ENCODE data around the gene RARB.

RARB gene

DNA sequence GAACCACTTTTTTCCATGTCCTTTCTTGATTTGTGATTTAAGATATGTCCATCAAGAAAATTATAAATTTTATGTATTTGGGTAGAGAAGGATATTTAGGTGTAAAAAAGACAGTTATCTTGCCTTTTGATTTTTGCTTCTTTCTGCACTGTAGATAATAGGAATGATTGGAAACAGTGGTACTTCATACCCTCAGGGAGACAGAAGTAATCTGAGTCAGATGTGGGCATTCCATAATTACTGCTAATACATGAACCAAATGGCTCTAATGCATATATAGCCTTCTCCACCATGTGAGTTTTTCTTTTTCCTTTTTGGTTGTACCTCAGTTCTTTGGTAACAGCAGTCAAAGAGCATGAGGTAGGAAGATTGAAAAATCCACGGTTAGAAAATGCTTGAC, 67.2 kb downstream of the RARB start:
- no peak overlapping the region for H3K9ac ChIP-seq (ENCODE audit: low read length)
- no peaks in the 10 kb centered on the region for H3K79me1 ChIP-seq (ENCODE audit: low read length)
- no peaks in the 10 kb centered on the region for H3K79me2 ChIP-seq (ENCODE audit: control insufficient read depth, insufficient read depth, low read length)
- H2BK120ac ChIP-seq (ENCODE audit: low read depth, low read length), result no peak overlapping the region
- H3K56ac ChIP-seq (ENCODE audit: low read length), result no peak overlapping the region
- H3K27ac ChIP-seq (ENCODE audit: low read depth, low read length), result no peak overlapping the region
- H2BK5ac ChIP-seq (ENCODE audit: low read length), result no peak overlapping the region
- no peak overlapping the region for H3K18ac ChIP-seq (ENCODE audit: low read length)
- H3K4me2 ChIP-seq (ENCODE audit: low read length), result no peak overlapping the region
- no peaks in the 10 kb centered on the region for H3K27me3 ChIP-seq (ENCODE audit: insufficient read depth, low read length, poor library complexity)
- H2AK5ac ChIP-seq (ENCODE audit: low read length), result no peak overlapping the region
- WGBS (ENCODE audit: extremely low coverage, insufficient coverage, low lambda C conversion rate), result no CpG with 5 or more reads among the region's 1 CpG
- H3K4me1 ChIP-seq (ENCODE audit: control insufficient read depth, low read depth, low read length), result no peaks in the 10 kb centered on the region
- no peak overlapping the region for H4K8ac ChIP-seq (ENCODE audit: low read depth, low read length)
- no peak overlapping the region for H3K4me3 ChIP-seq (ENCODE audit: low read length)
- H3K23ac ChIP-seq (ENCODE audit: low read length), result no peak overlapping the region
- H4K5ac ChIP-seq (ENCODE audit: low read length), result no peak overlapping the region
- H3K36me3 ChIP-seq (ENCODE audit: control insufficient read depth, insufficient read depth, low read length), result no peaks in the 10 kb centered on the region
- H3K4ac ChIP-seq (ENCODE audit: low read depth, low read length), result no peak overlapping the region
- no peak overlapping the region for H2BK15ac ChIP-seq (replicated peaks; ENCODE audit: low read depth)
- no peak for DNase-seq

DNA sequence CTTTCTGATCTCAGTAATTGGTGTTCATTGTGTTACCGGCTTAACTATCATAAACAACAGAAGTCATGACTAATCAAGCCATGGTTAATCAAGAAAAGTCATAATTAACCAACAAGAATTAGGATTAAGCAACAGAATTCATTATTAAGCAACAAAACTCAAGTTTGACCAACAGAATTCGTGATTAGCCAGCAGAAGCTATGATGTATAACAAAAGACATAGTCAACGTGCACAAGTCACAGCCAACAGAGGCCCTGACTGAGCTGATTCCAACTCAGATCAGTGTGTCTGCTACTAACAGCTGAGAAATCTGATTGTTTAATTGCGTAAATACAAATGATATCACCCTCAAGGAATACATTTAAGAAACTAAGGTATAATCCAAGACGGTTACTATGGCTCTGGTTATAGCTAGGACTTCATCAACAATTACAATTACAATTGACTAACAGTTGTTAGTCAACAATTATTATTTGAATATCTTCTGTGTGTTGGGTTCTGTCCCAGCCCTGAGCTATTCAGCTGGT, 67.7 kb downstream of the RARB start:
- Histone ChIP-seq H4K5ac (ENCODE audit: low read length) (no peak overlapping the region), H4K8ac (ENCODE audit: low read depth, low read length) (no peak overlapping the region), H3K4ac (ENCODE audit: low read depth, low read length) (no peak overlapping the region), H3K4me3 (ENCODE audit: low read length) (no peak overlapping the region), H2BK5ac (ENCODE audit: low read length) (no peak overlapping the region), H3K36me3 (ENCODE audit: control insufficient read depth, insufficient read depth, low read length) (no peaks in the 10 kb centered on the region), H2BK120ac (ENCODE audit: low read depth, low read length) (no peak overlapping the region), H3K4me2 (ENCODE audit: low read length) (no peak overlapping the region), H2AK5ac (ENCODE audit: low read length) (no peak overlapping the region), H3K23ac (ENCODE audit: low read length) (no peak overlapping the region), H3K79me2 (ENCODE audit: control insufficient read depth, insufficient read depth, low read length) (no peaks in the 10 kb centered on the region), H3K4me1 (ENCODE audit: control insufficient read depth, low read depth, low read length) (no peaks in the 10 kb centered on the region), H3K18ac (ENCODE audit: low read length) (no peak overlapping the region), H3K27ac (ENCODE audit: low read depth, low read length) (no peak overlapping the region), H3K9ac (ENCODE audit: low read length) (no peak overlapping the region), H3K56ac (ENCODE audit: low read length) (no peak overlapping the region), H3K27me3 (ENCODE audit: insufficient read depth, low read length, poor library complexity) (no peaks in the 10 kb centered on the region), H3K79me1 (ENCODE audit: low read length) (no peaks in the 10 kb centered on the region), H2BK15ac (replicated peaks; ENCODE audit: low read depth) (no peak overlapping the region)
- DNase-seq, result no peak
- WGBS (ENCODE audit: extremely low coverage, insufficient coverage, low lambda C conversion rate), result no CpG with 5 or more reads among the region's 5 CpGs

DNA sequence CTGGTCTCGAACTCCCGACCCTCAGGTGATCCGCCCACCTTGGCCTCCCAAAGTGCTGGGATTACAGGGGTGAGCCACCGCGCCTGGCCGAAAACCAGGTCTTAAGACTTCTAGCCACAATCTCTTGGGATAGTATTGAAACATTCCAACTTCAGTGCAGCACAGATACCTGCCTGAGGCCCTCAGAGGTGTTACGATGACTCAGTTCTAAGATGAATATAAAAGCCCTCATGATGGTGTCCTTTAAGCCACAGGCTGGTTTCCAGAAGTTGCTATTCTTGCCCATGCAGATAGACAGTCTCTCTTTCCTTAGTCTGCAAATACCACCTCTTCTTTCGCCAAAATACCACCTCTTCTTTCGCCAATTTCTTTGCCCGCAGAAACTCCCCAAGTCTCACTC, 69.0 kb downstream of the RARB start:
- H3K27ac ChIP-seq (ENCODE audit: low read depth, low read length), result no peak overlapping the region
- no peak for DNase-seq

DNA sequence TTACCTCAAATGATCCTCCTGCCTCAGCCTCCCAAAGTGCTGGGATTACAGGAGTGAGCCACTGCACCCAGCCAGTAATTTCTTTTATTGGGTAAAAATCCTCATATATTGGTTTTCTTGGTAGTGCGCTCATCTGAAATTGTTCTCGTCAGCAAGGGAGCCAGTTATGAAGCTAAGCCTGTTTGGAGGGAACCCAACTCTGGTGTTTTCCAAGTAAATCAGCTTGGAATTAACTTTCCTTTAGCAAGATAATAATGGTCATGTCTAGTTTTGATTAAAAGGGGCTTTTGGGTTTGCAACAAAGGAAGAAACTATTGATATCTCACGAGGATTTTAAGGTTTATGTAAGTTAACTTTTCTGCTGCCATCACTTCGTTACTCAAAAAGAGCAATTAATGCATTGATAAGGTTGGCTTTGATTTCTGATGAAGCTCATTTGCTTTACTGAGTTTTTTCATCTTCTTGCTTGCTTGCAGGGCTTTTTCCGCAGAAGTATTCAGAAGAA, 72.7 kb downstream of the RARB start:
- no peaks in the 10 kb centered on the region for H3K79me2 ChIP-seq (ENCODE audit: control insufficient read depth, insufficient read depth, low read length)
- no peak overlapping the region for H2BK15ac ChIP-seq (replicated peaks; ENCODE audit: low read depth)
- H2AK5ac ChIP-seq (ENCODE audit: low read length), result no peak overlapping the region
- no peaks in the 10 kb centered on the region for H3K27me3 ChIP-seq (ENCODE audit: insufficient read depth, low read length, poor library complexity)
- H3K79me1 ChIP-seq (ENCODE audit: low read length), result no peaks in the 10 kb centered on the region
- no peaks in the 10 kb centered on the region for H3K4me1 ChIP-seq (ENCODE audit: control insufficient read depth, low read depth, low read length)
- H3K4me2 ChIP-seq (ENCODE audit: low read length), result no peak overlapping the region
- H3K56ac ChIP-seq (ENCODE audit: low read length), result no peak overlapping the region
- no peak overlapping the region for H2BK5ac ChIP-seq (ENCODE audit: low read length)
- DNase-seq, result no peak
- H3K4me3 ChIP-seq (ENCODE audit: low read length), result no peak overlapping the region
- H4K8ac ChIP-seq (ENCODE audit: low read depth, low read length), result no peak overlapping the region
- H2BK120ac ChIP-seq (ENCODE audit: low read depth, low read length), result no peak overlapping the region
- no peak overlapping the region for H4K5ac ChIP-seq (ENCODE audit: low read length)
- H3K23ac ChIP-seq (ENCODE audit: low read length), result no peak overlapping the region
- no peak overlapping the region for H3K18ac ChIP-seq (ENCODE audit: low read length)
- H3K36me3 ChIP-seq (ENCODE audit: control insufficient read depth, insufficient read depth, low read length), result no peaks in the 10 kb centered on the region
- H3K4ac ChIP-seq (ENCODE audit: low read depth, low read length), result no peak overlapping the region
- WGBS (ENCODE audit: extremely low coverage, insufficient coverage, low lambda C conversion rate), result no CpG with 5 or more reads among the region's 5 CpGs
- H3K27ac ChIP-seq (ENCODE audit: low read depth, low read length), result no peak overlapping the region
- no peak overlapping the region for H3K9ac ChIP-seq (ENCODE audit: low read length)

More for the DNA sequence above, 69.0 kb downstream of the RARB start:
- Histone ChIP-seq H3K36me3 (ENCODE audit: control insufficient read depth, insufficient read depth, low read length) (no peaks in the 10 kb centered on the region), H4K8ac (ENCODE audit: low read depth, low read length) (no peak overlapping the region), H3K4me2 (ENCODE audit: low read length) (no peak overlapping the region), H2AK5ac (ENCODE audit: low read length) (no peak overlapping the region), H3K4me3 (ENCODE audit: low read length) (no peak overlapping the region), H3K9ac (ENCODE audit: low read length) (no peak overlapping the region), H2BK120ac (ENCODE audit: low read depth, low read length) (no peak overlapping the region), H3K4me1 (ENCODE audit: control insufficient read depth, low read depth, low read length) (no peaks in the 10 kb centered on the region), H3K4ac (ENCODE audit: low read depth, low read length) (no peak overlapping the region), H3K23ac (ENCODE audit: low read length) (no peak overlapping the region), H2BK15ac (replicated peaks; ENCODE audit: low read depth) (no peak overlapping the region), H3K79me2 (ENCODE audit: control insufficient read depth, insufficient read depth, low read length) (no peaks in the 10 kb centered on the region), H3K27me3 (ENCODE audit: insufficient read depth, low read length, poor library complexity) (no peaks in the 10 kb centered on the region), H3K18ac (ENCODE audit: low read length) (no peak overlapping the region), H4K5ac (ENCODE audit: low read length) (no peak overlapping the region), H3K79me1 (ENCODE audit: low read length) (no peaks in the 10 kb centered on the region), H2BK5ac (ENCODE audit: low read length) (no peak overlapping the region), H3K56ac (ENCODE audit: low read length) (no peak overlapping the region)
- no CpG with 5 or more reads among the region's 10 CpGs for WGBS (ENCODE audit: extremely low coverage, insufficient coverage, low lambda C conversion rate)

DNA sequence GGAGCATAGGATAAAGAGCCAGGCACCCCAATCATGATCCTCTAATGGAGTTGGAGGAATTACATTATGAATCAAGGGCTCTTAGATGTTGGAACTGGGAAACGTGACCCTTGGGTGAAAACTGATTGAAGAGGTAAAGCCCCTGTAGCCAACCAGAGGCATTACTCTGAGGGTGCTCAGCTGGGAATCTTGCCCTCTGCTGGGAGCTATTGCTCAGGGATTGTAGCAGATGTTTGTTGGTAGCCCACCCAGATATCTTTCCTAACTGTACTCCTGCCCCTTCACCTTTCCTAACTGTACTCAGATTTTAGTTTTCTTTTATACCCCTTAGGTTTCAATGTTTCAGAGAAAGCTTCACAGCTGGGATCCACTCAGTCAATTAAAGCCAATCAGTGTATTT, 74.2 kb downstream of the RARB start:
- Histone ChIP-seq H3K4me3 (ENCODE audit: low read length) (no peak overlapping the region), H2BK15ac (replicated peaks; ENCODE audit: low read depth) (no peak overlapping the region), H2BK5ac (ENCODE audit: low read length) (no peak overlapping the region), H4K5ac (ENCODE audit: low read length) (no peak overlapping the region), H3K36me3 (ENCODE audit: control insufficient read depth, insufficient read depth, low read length) (no peaks in the 10 kb centered on the region), H2BK120ac (ENCODE audit: low read depth, low read length) (no peak overlapping the region), H3K23ac (ENCODE audit: low read length) (no peak overlapping the region), H3K4me2 (ENCODE audit: low read length) (no peak overlapping the region), H4K8ac (ENCODE audit: low read depth, low read length) (no peak overlapping the region), H3K4ac (ENCODE audit: low read depth, low read length) (no peak overlapping the region), H3K9ac (ENCODE audit: low read length) (no peak overlapping the region), H3K18ac (ENCODE audit: low read length) (no peak overlapping the region), H3K56ac (ENCODE audit: low read length) (no peak overlapping the region), H2AK5ac (ENCODE audit: low read length) (no peak overlapping the region), H3K79me2 (ENCODE audit: control insufficient read depth, insufficient read depth, low read length) (no peaks in the 10 kb centered on the region), H3K79me1 (ENCODE audit: low read length) (no peaks in the 10 kb centered on the region), H3K4me1 (ENCODE audit: control insufficient read depth, low read depth, low read length) (no peaks in the 10 kb centered on the region), H3K27me3 (ENCODE audit: insufficient read depth, low read length, poor library complexity) (no peaks in the 10 kb centered on the region), H3K27ac (ENCODE audit: low read depth, low read length) (no peak overlapping the region)
- WGBS (ENCODE audit: extremely low coverage, insufficient coverage, low lambda C conversion rate), result no CpG with 5 or more reads among the region's 1 CpG
- no peak for DNase-seq

DNA sequence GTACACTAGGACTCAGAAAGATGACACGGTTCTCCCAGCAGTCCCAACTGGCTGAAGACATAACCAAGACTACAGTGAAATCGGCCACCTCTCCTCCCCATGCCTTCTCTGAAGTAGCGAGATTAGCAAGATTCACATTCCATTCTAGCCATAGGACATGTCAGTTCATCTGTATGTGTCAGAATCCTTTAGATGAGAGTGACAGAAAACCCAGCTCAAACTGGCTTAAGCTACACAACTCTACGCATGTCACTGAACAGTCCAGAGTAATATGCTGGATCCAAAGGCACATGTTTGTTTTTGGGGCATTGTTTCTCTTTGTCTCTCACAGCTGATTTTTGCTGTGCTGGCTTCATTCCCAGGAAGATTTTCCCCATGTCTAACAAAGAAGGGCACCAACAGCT, 75.8 kb downstream of the RARB start:
- no peaks in the 10 kb centered on the region for H3K36me3 ChIP-seq (ENCODE audit: control insufficient read depth, insufficient read depth, low read length)
- H3K23ac ChIP-seq (ENCODE audit: low read length), result no peak overlapping the region
- WGBS (ENCODE audit: extremely low coverage, insufficient coverage, low lambda C conversion rate), result no CpG with 5 or more reads among the region's 4 CpGs

More for the DNA sequence above, 75.8 kb downstream of the RARB start:
- Histone ChIP-seq H2AK5ac (ENCODE audit: low read length) (no peak overlapping the region), H3K27ac (ENCODE audit: low read depth, low read length) (no peak overlapping the region), H3K56ac (ENCODE audit: low read length) (no peak overlapping the region), H3K79me1 (ENCODE audit: low read length) (no peaks in the 10 kb centered on the region), H3K4me2 (ENCODE audit: low read length) (no peak overlapping the region), H4K8ac (ENCODE audit: low read depth, low read length) (no peak overlapping the region), H3K9ac (ENCODE audit: low read length) (no peak overlapping the region), H3K4me1 (ENCODE audit: control insufficient read depth, low read depth, low read length) (no peaks in the 10 kb centered on the region), H2BK15ac (replicated peaks; ENCODE audit: low read depth) (no peak overlapping the region), H3K27me3 (ENCODE audit: insufficient read depth, low read length, poor library complexity) (no peaks in the 10 kb centered on the region), H4K5ac (ENCODE audit: low read length) (no peak overlapping the region), H2BK120ac (ENCODE audit: low read depth, low read length) (no peak overlapping the region), H3K79me2 (ENCODE audit: control insufficient read depth, insufficient read depth, low read length) (no peaks in the 10 kb centered on the region), H3K4me3 (ENCODE audit: low read length) (no peak overlapping the region), H2BK5ac (ENCODE audit: low read length) (no peak overlapping the region), H3K18ac (ENCODE audit: low read length) (no peak overlapping the region), H3K4ac (ENCODE audit: low read depth, low read length) (no peak overlapping the region)
- peak; percentile 22 for DNase-seq
